ENCODE measurements around the gene AAGAB.
"Not testable (repeated sequence)": the region's sequence is repeated elsewhere in the genome, so short reads cannot be mapped to it uniquely, and the experiment has no call there.

The AAGAB gene

GRCh38 chr15:67168694-67169093, 85.8 kb downstream of the AAGAB start:
- DNase-seq, result no peak

- DNase-seq, result no peak
Observed at GRCh38 chr15:67167091-67167490, 87.4 kb downstream of the AAGAB start.

GRCh38 chr15:67166280-67167009, 88.0 kb downstream of the AAGAB start:
- DNase-seq, result no peak

- no peak for DNase-seq
Observed at GRCh38 chr15:67165254-67166253, 88.9 kb downstream of the AAGAB start.

- no peak for DNase-seq
Observed at GRCh38 chr15:67164811-67165253, 89.6 kb downstream of the AAGAB start.

GRCh38 chr15:67164401-67164791, 90.1 kb downstream of the AAGAB start:
- no peak for DNase-seq

GRCh38 chr15:67163180-67163579, 91.3 kb downstream of the AAGAB start:
- no peak for DNase-seq

GRCh38 chr15:67161881-67162280, 92.6 kb downstream of the AAGAB start:
- DNase-seq, result no peak

GRCh38 chr15:67161412-67161811, 93.0 kb downstream of the AAGAB start:
- no peak for DNase-seq

- no peak for DNase-seq
Observed at GRCh38 chr15:67158367-67158766, 96.1 kb downstream of the AAGAB start.

- DNase-seq, result no peak
Observed at GRCh38 chr15:67157521-67158252, 96.8 kb downstream of the AAGAB start.

GRCh38 chr15:67156834-67157233, 97.6 kb downstream of the AAGAB start:
- no peak for DNase-seq

GRCh38 chr15:67156426-67156825, 98.0 kb downstream of the AAGAB start:
- DNase-seq, result no peak

GRCh38 chr15:67154249-67154648, 100.2 kb downstream of the AAGAB start:
- DNase-seq, result no peak

GRCh38 chr15:67153044-67153443, 101.4 kb downstream of the AAGAB start:
- DNase-seq, result not testable (repeated sequence)

GRCh38 chr15:67152429-67152828, 102.0 kb downstream of the AAGAB start:
- no peak for DNase-seq
